Mucosa of descending colon (tissue), 3 donors: ENCODE results near the gene SMIM9. TPM values are rescaled to one million over a fixed set of nuclear protein-coding genes. Genes with fewer than 3 reads are reported as not detected.

Experiments
- ATAC-seq: fragments of 200-7000 bp; cut with Tn5 transposase; one replicate; pipeline ENCODE4 v1.9.1; 2020; ENCODE audit warnings: mild to moderate bottlenecking, moderate library complexity
- DNase-seq, 3 donors: peaks; one replicate each; pipeline ENCODE4 v3.0.0-alpha.2; 2020
- H3K36me3 ChIP-seq: fragments of 200-600 bp; one replicate; pipeline ENCODE4 v1.8.0; 2021; ENCODE audit warnings: low read depth, mild to moderate bottlenecking
- H3K4me1 ChIP-seq: fragments of 200-600 bp; one replicate; pipeline ENCODE4 v1.8.0; 2021; ENCODE audit warnings: low read depth, mild to moderate bottlenecking
- H3K4me3 ChIP-seq: fragments of 200-600 bp; one replicate; pipeline ENCODE4 v1.8.0; 2021; ENCODE audit warnings: mild to moderate bottlenecking
- H3K9me3 ChIP-seq: fragments of 200-600 bp; one replicate; pipeline ENCODE4 v1.8.0; 2021; ENCODE audit warnings: mild to moderate bottlenecking
- intact Hi-C, 2 donors: fragments of 100-400 bp; cut with DNase I in 1 of 2; cut with micrococcal nuclease in 1 of 2; formaldehyde crosslinking; loops; one replicate each; pipeline versions ENCODE4 v1.11.0 to v1.11.1; 2022; cut with DNase I, micrococcal nuclease
- total RNA-seq, 3 donors: library from RNA; stranded (reverse); fragmentation: NEBNext Ultra II Directional in 2 of 3; extraction: Animal tissue kit (Norgen Biotek cat#: 25700) in 2 of 3; gene quantifications; one replicate each; pipeline versions ENCODE4 v1.2.1 to v1.2.4, GENCODE V29; 2021 to 2023
- TF ChIP-seq, protein P1 (sequence below): fragments of 200-600 bp; IDR thresholded peaks from one replicate; pipeline ENCODE4 v1.8.0; 2022; ENCODE audit warnings: antibody characterized with exemption, mild to moderate bottlenecking
- donor health status: DM: no; HTN: no; CAD: no; lungs with moderate emphysema.
- donor health status: DM: no; HTN: no; CAD: no.
- donor health status: DM: no; HTN: yes; CAD: no.

SMIM9 gene
- total RNA-seq, 3 donors from 2014 or later: not detected

DNA sequence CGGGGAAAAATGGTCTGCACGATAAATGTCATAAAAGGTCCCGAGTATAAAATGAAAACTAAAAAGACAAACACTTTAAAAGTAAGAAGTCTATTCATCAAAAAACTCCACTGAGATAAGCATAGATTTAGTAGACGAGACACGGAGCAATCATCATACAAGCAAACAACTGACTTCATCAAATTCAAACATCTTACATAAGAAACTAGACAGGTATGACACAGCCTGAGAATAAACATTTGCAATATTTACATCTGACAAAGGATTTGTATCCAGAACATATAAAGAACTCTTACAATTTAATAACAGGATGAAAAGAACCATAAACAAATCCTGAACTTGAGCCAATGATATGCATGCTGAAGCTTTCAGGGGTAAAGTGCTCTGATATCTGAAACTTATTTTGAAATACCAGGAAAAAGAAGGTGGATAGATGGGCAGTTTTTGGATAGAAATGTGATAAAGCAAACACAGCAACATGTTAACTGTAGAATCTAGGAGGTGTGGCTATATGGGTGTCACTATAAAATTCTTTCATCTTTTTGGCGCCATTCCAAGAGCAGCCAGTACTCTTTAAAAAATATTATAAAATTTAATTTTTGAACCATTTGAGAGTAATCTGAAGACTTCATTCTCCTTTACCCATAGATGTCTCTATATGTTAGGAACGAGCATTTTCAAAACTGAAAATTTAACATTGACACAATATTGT is 41.2 kb downstream of the SMIM9 start:
- DNase-seq: no peak
- no peak for ATAC-seq
- Histone ChIP-seq H3K4me1 (no peaks in the 10 kb centered on the region), H3K4me3 (no peak overlapping the region), H3K9me3 (no peaks in the 10 kb centered on the region), H3K36me3 (no peaks in the 10 kb centered on the region)
- TF ChIP-seq, protein P1, sequence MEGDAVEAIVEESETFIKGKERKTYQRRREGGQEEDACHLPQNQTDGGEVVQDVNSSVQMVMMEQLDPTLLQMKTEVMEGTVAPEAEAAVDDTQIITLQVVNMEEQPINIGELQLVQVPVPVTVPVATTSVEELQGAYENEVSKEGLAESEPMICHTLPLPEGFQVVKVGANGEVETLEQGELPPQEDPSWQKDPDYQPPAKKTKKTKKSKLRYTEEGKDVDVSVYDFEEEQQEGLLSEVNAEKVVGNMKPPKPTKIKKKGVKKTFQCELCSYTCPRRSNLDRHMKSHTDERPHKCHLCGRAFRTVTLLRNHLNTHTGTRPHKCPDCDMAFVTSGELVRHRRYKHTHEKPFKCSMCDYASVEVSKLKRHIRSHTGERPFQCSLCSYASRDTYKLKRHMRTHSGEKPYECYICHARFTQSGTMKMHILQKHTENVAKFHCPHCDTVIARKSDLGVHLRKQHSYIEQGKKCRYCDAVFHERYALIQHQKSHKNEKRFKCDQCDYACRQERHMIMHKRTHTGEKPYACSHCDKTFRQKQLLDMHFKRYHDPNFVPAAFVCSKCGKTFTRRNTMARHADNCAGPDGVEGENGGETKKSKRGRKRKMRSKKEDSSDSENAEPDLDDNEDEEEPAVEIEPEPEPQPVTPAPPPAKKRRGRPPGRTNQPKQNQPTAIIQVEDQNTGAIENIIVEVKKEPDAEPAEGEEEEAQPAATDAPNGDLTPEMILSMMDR: no peak
- intact Hi-C loops: no loop called here

DNA sequence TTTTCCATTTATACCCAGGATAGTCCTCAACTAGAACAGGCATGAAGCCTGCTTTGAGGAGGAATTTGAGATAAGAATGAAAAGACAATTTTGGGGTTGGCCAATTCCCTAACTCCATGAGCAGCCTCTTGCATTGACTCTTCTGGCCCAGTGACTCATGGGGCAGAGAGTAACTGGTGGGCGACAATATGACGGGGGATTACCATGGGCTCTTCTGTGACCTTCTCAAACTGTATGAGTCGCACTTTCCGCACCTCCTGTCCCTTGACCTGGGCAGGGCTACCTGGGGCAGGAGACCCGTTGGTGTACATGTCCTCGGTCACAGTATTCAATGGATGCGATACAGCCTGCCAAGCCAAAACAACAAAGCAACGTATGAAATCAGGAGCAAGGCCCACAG is 42.5 kb downstream of the SMIM9 start:
- no peak for DNase-seq
- TF ChIP-seq, protein P1: no peak

DNA sequence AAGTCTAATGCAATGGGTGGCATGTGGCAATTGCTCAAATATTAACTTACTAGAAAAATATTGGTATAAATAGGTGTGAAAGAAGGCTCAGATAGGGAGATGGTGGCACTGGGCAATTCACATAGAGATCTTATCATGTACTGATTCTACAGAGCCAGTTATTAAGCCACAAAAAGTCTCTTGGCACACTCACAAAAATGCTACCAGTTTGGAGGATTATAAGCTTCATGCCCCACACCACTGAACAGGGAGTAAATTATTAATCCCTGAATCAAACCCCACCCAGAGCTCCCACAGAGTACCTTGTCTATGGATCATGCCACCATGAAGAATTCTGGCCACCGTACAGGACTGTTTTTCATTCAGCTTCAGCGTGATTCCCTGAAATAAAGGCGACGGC is 43.0 kb downstream of the SMIM9 start:
- DNase-seq: no peak

More for the DNA sequence above, 42.5 kb downstream of the SMIM9 start:
- H3K4me1 ChIP-seq: no peaks in the 10 kb centered on the region
- H3K4me3 ChIP-seq: no peak overlapping the region
- intact Hi-C loops: no loop called here
- H3K9me3 ChIP-seq: no peaks in the 10 kb centered on the region
- H3K36me3 ChIP-seq: no peaks in the 10 kb centered on the region
- ATAC-seq: no peak

DNA sequence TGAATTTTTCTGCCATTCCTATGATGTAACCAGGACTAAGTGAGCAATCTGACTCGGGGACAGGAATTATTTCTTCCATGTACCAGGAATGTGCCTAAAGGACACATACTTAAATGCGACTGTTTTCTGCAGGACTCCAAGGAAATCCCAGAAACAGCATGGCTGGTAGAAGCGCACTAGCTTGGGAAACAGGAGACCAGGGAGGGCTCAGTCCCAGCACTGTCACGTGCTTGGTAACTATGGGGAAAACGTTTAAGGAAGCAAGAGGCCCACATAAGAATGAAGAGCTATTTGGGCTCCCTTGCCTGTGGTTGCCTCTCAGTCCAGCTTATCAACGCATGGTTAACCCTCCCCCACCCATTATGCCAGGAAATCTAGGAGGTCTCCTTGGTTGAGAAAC is 48.7 kb downstream of the SMIM9 start:
- no peaks in the 10 kb centered on the region for H3K9me3 ChIP-seq
- ATAC-seq (no peak), DNase-seq (no peak)
- H3K36me3 ChIP-seq: no peaks in the 10 kb centered on the region
- intact Hi-C loops: no loop called here
- TF ChIP-seq, protein P1: no peak
- H3K4me1 ChIP-seq: no peaks in the 10 kb centered on the region
- H3K4me3 ChIP-seq: no peak overlapping the region

More for the DNA sequence above, 43.0 kb downstream of the SMIM9 start:
- TF ChIP-seq, protein P1: no peak
- ATAC-seq: no peak
- H3K4me1 ChIP-seq: no peaks in the 10 kb centered on the region
- intact Hi-C loops: no loop called here
- H3K4me3 ChIP-seq: no peak overlapping the region
- H3K36me3 ChIP-seq: no peaks in the 10 kb centered on the region
- no peaks in the 10 kb centered on the region for H3K9me3 ChIP-seq

DNA sequence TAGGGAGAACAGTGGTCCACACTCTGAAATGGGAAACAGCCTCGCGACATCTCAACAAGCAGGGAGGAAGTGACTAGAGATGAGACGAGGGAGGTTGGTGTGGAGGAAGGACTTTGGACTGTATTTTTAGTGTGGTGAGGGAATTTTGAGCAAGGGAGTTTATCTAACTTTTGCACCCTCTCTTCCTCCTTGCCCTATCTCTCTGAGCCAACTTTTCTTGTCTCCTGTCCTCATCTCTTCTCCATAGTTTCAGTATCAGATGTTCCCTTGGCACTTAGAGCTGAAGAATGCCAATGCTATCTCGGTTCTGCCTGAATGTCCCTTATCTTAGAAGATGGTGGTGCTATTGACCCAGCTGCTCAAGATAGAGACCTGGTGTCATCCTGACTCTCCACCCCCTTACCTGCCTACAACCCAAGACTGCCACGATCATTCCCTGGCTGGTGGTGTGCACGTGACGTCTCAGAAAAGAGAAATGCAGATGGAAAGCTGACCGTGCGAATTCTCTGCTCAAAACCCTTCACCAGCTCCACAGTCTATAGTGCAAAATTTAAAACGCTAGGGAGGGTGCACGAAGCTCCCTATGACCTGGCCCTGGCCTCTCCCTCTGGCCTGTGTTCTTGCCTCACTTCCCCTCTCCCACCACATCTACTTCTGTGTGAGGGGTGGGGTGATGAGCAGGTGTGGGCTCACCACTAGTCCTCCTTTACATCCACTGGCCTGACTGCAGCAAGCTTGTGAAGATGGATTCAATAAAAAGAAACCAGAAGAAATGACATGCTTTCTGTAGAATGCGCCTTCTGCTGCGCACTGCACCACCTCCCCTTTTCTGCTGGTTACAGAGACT is 50.1 kb downstream of the SMIM9 start:
- DNase-seq: no peak
- Histone ChIP-seq H3K36me3 (no peaks in the 10 kb centered on the region), H3K4me3 (no peak overlapping the region), H3K9me3 (no peaks in the 10 kb centered on the region), H3K4me1 (no peaks in the 10 kb centered on the region)
- no peak for ATAC-seq
- TF ChIP-seq, protein P1: no peak
- intact Hi-C loops: no loop called here
